HepG2 (cell line): ENCODE data around the gene NRG4. TPM values are rescaled to one million over a fixed set of nuclear protein-coding genes. Genes with fewer than 3 reads are reported as not detected.
A peak's percentile ranks its signal among the peaks of the same experiment; 100 is the strongest.
"Not testable (repeated sequence)": the region's sequence is repeated elsewhere in the genome, so short reads cannot be mapped to it uniquely, and the experiment has no call there.

Source experiments
- ATAC-seq: fragments of 200-7000 bp; cut with Tn5 transposase; 3 replicates; pipeline ENCODE4 v1.9.1; 2020; ENCODE audit warnings: mild to moderate bottlenecking, moderate library complexity
- BruUV-seq: library from RNA; stranded (reverse); fragments of 400-500 nt; replicated peaks from 2 replicates; lab custom pipeline; 2021; lab: Mats Ljungman, UMichigan
- CTCF ChIA-PET: fragments of 300-600 bp; formaldehyde crosslinking; extraction: SDS; loops from one replicate; lab custom pipeline; 2021; ENCODE audit warnings: low total read pairs, inconsistent platforms, low intra/inter-chr PET ratio; lab: Yijun Ruan, JAX
- POLR2A ChIA-PET: fragments of 350-600 bp; sonication (Branson Sonifier 250); formaldehyde crosslinking; loops from one replicate; lab custom pipeline; 2020; ENCODE audit warnings: antibody characterized with exemption, inconsistent platforms; lab: Yijun Ruan, JAX
- DNase-seq: peaks from one replicate; pipeline ENCODE4 v3.0.0-alpha.2; 2015; ENCODE audit warnings: low spot score
- FAIRE-seq: peaks from 3 replicates; lab custom pipeline; 2011; peaks lifted over from hg19 to GRCh38; lab: Jason Lieb, UNC
- H2AFZ ChIP-seq: one replicate; pipeline ENCODE4 v1.6.1; 2011; ENCODE audit warnings: low read length, inconsistent platforms
- H3K27ac ChIP-seq: fragments of 300-600 bp; 3 replicates; pipeline ENCODE4 v1.8.0; 2011; ENCODE audit warnings: mixed run types, mild to moderate bottlenecking, mixed read lengths, low read length, inconsistent platforms; ENCODE audit not compliant: insufficient read depth; ENCODE audit errors: extremely low read length
- H3K27me3 ChIP-seq, 2 experiments: fragments of 200-600 bp in 1 of 2; 2 replicates in 1 of 2; 3 replicates in 1 of 2; pipeline versions ENCODE4 v1.6.0 to v1.8.0; 2011; ENCODE audit warnings: low read length in 2 of 2, mild to moderate bottlenecking in 2 of 2, moderate library complexity in 2 of 2, inconsistent platforms in 1 of 2; ENCODE audit not compliant: insufficient read depth in 2 of 2, control insufficient read depth in 1 of 2
- H3K36me3 ChIP-seq, 2 experiments: fragments of 200-600 bp in 1 of 2; replicated peaks in 1 of 2; 2 replicates in 1 of 2; 3 replicates in 1 of 2; pipeline versions ENCODE4 v1.5.1 to v1.8.0; 2011; ENCODE audit warnings: low read length in 2 of 2, inconsistent platforms in 1 of 2; ENCODE audit not compliant: insufficient read depth in 2 of 2, control insufficient read depth in 1 of 2
- H3K4me1 ChIP-seq: 2 replicates; pipeline ENCODE4 v1.5.1; 2012; ENCODE audit warnings: low read length, inconsistent platforms; ENCODE audit not compliant: insufficient read depth
- H3K4me2 ChIP-seq: 2 replicates; pipeline ENCODE4 v1.6.0; 2011; ENCODE audit warnings: low read depth, low read length, inconsistent platforms
- H3K4me3 ChIP-seq, 3 experiments: fragments of 200-600 bp in 1 of 3; sonication (generic), shearing (Covaris generic) in 1 of 3; replicated peaks in 1 of 3; 2 replicates each; pipeline ENCODE4 v1.5.1; 2011 to 2016; ENCODE audit warnings: low read length in 3 of 3, inconsistent platforms in 2 of 3, low read depth in 2 of 3, mild to moderate bottlenecking in 2 of 3, control low read depth in 1 of 3, mixed read lengths in 1 of 3; ENCODE audit not compliant: insufficient read depth in 1 of 3
- H3K79me2 ChIP-seq: one replicate; pipeline ENCODE4 v1.6.1; 2011; ENCODE audit warnings: low read length, inconsistent platforms; ENCODE audit not compliant: insufficient read depth
- H3K9ac ChIP-seq: 2 replicates; pipeline ENCODE4 v1.6.0; 2011; ENCODE audit warnings: mild to moderate bottlenecking, low read depth, low read length, inconsistent platforms; ENCODE audit not compliant: insufficient read depth
- H3K9me3 ChIP-seq: 2 replicates; pipeline ENCODE4 v1.5.1; 2012; ENCODE audit warnings: mild to moderate bottlenecking, low read length
- H4K20me1 ChIP-seq: 2 replicates; pipeline ENCODE4 v1.6.0; 2011; ENCODE audit warnings: inconsistent platforms, mild to moderate bottlenecking, low read length, moderate library complexity; ENCODE audit not compliant: insufficient read depth
- FOSL2 ChIP-seq: sonication (generic); formaldehyde crosslinking; IDR thresholded peaks from 2 replicates; pipeline ENCODE4 v1.4.0; 2020; ENCODE audit warnings: missing genetic modification reagents
- FOXO4 ChIP-seq: sonication (generic); formaldehyde crosslinking; conservative IDR thresholded peaks from 2 replicates; pipeline ENCODE4 v1.8.1; 2023; ENCODE audit warnings: missing genetic modification reagents
- ISL2 ChIP-seq: sonication (generic); formaldehyde crosslinking; IDR thresholded peaks from 2 replicates; pipeline ENCODE4 v1.5.0; 2020; ENCODE audit warnings: missing genetic modification reagents
- JDP2 ChIP-seq: sonication (generic); formaldehyde crosslinking; IDR thresholded peaks from 2 replicates; pipeline ENCODE4 v1.8.1; 2022; ENCODE audit warnings: missing genetic modification reagents, borderline replicate concordance
- RAD51 ChIP-seq: fragments of 450-650 bp; IDR thresholded peaks from 2 replicates; pipeline ENCODE4 v1.6.1; 2016; ENCODE audit warnings: borderline replicate concordance
- RFX1 ChIP-seq: fragments of 450-650 bp; IDR thresholded peaks from 2 replicates; pipeline ENCODE4 v1.6.1; 2017
- SCMH1 ChIP-seq: sonication (generic); formaldehyde crosslinking; IDR thresholded peaks from 2 replicates; pipeline ENCODE4 v1.9.0; 2021; ENCODE audit warnings: missing genetic modification reagents, mild to moderate bottlenecking, borderline replicate concordance
- ZNF234 ChIP-seq: sonication (generic); formaldehyde crosslinking; conservative IDR thresholded peaks from 2 replicates; pipeline ENCODE4 v1.5.1; 2020; ENCODE audit warnings: mild to moderate bottlenecking, missing genetic modification reagents
- WGBS: methylation state at CpG from one replicate; pipeline ENCODE4 v1.1.6; 2017; ENCODE audit warnings: low lambda C conversion rate; 5-methylcytosine and 5-hydroxymethylcytosine counted together
- in situ Hi-C: cut with HindIII; loops from 2 replicates; pipeline ENCODE4 v1.10.0; 2017; ENCODE audit warnings: low pct_unique_long_range_greater_than_20kb; ENCODE audit not compliant: extremely low pct_ligation_motif_present
- intact Hi-C: fragments of 100-400 bp; cut with micrococcal nuclease; formaldehyde crosslinking; loops from one replicate; pipeline ENCODE4 v1.10.0; 2022; ENCODE audit not compliant: unreplicated experiment
- polyA plus RNA-seq, 8 experiments: library from polyadenylated mRNA; depleted of rRNA in 3 of 8; stranded (reverse) in 7 of 8; unstranded in 1 of 8; fragments of >200 nt; fragmentation: Illumina TruSeq in 4 of 8; extraction: Trizol in 4 of 8; gene quantifications; 2 replicates each; pipeline versions ENCODE4 v1.2.1 to v1.2.3, GENCODE V29; 2011 to 2016; ENCODE audit warnings: low read depth in 4 of 8, missing spikeins in 1 of 8, mixed read lengths in 1 of 8; ENCODE audit not compliant: insufficient read depth in 1 of 8
- total RNA-seq, 5 experiments: library from RNA; depleted of rRNA; stranded (reverse); fragments of >200 nt; fragmentation: Illumina TruSeq; extraction: Trizol; gene quantifications; 2 replicates each; pipeline ENCODE4 v1.2.3, GENCODE V29; 2016; ENCODE audit warnings: low read depth in 1 of 5

Gene NRG4
- total and polyA plus RNA-seq, 2 of the 13 experiments (the other 11 are each of a cell fraction or from before 2014, with no cell fraction given): 0.01 TPM; not detected in 1

- H4K20me1 ChIP-seq, intact Hi-C loops, H3K4me3 ChIP-seq, DNase-seq, ATAC-seq, H3K9me3 ChIP-seq, H2AFZ ChIP-seq, BruUV-seq, POLR2A ChIA-PET, H3K27ac ChIP-seq, H3K4me1 ChIP-seq, H3K79me2 ChIP-seq, H3K36me3 ChIP-seq, CTCF ChIA-PET, in situ Hi-C loops, H3K4me2 ChIP-seq, H3K9ac ChIP-seq, FAIRE-seq: not testable (repeated sequence)
- TF ChIP-seq FOSL2: peak; percentile 36; the same call in 1 of the 2 replicates
- peaks cover 0 to 14% of the 10 kb centered on the region in 2 experiments; a peak in 2 of 5 replicates for H3K27me3 ChIP-seq
- 43% methylated on average over 10 of the region's 10 CpGs for WGBS
Observed at GRCh38 chr15:76054201-76054600, 42.0 kb upstream of the NRG4 start.

- CTCF ChIA-PET: no interaction called here
- TF ChIP-seq RFX1 (no peak), ZNF234 (CRISPR knock-in tag) (no peak), ISL2 (CRISPR knock-in tag) (no peak), JDP2 (CRISPR knock-in tag) (no peak), SCMH1 (CRISPR knock-in tag) (no peak), RAD51 (no peak), FOXO4 (CRISPR knock-in tag) (no peak)
- no peak for DNase-seq
Observed at GRCh38 chr15:76038512-76038911, 26.3 kb upstream of the NRG4 start.

More at GRCh38 chr15:76038512-76038911, 26.3 kb upstream of the NRG4 start:
- Histone ChIP-seq H3K4me1 (no peaks in the 10 kb centered on the region), H3K4me2 (no peak overlapping the region), H3K36me3 (no peaks in the 10 kb centered on the region), H3K9me3 (no peaks in the 10 kb centered on the region), H3K79me2 (no peaks in the 10 kb centered on the region), H3K4me3 (no peak overlapping the region), H2AFZ (no peak overlapping the region), H3K27ac (no peak overlapping the region), H3K9ac (no peak overlapping the region), H3K27me3 (peaks cover 0 to 19% of the 10 kb centered on the region in 2 experiments; a peak in 1 of 5 replicates), H4K20me1 (no peaks in the 10 kb centered on the region)
- intact Hi-C loops: no loop called here
- in situ Hi-C loops: no loop called here
- FAIRE-seq (no peak), ATAC-seq (no peak)
- POLR2A ChIA-PET: no interaction called here
- no TSS peak for BruUV-seq
- WGBS: 0% methylated on average over 1 of the region's 1 CpG
